GM19372 (cell line): ENCODE data around the gene OR5AS1.
"Not testable (repeated sequence)": the region's sequence is repeated elsewhere in the genome, so short reads cannot be mapped to it uniquely, and the experiment has no call there.

ENCODE experiments used
- ATAC-seq: cut with Tn5 transposase; IDR thresholded peaks from one replicate; pipeline ENCODE4 v1.9.1; 2021; ENCODE audit warnings: mild to moderate bottlenecking, low read depth, moderate library complexity; ENCODE audit not compliant: unreplicated experiment

The OR5AS1 gene

DNA sequence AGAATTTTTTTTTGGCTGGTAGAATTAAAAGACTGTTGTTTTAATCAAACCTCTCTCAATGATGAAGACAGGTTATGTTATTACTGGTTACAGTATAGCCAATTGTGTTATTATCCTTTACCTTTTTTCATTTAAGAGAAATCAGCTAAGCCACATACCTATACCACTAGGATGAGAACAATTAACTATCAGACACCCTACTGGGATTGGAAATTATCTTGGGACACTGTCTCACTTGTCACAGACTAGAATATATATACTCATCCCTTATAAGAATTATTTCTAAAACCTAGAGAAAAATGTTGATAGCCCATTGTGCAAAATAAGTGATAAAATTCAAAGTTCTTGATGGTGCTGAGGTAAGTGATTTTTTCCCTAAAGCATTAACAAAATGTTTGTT is at the start of gene OR5AS1:
OR5AS1 (plus strand) TSS at position 301 of the 400 bp plus-strand sequence. CDS start 2,765 bp downstream, outside the sequence.
- ATAC-seq: no peak

DNA sequence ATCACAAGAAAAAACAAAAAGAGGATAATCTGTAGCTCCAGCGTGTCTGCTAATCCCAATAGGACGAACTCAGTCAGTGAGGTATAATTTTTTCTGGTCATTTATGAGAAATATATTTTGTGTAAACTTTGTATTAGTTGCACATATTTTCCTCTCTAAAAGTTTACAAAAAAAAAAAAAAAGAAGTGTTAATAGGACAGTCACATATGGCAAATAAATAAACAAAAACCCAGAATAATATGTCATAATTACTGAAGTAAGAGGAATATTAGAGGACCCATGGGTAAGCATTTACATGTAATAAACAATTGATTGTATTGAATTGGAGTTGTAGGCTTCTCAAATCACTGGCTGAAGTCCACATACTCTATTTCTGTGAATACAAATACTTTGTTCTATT is 32.9 kb upstream of the OR5AS1 start, which contains the start of gene OR5F1:
OR5F1 (minus strand) TSS at position 101 of the 400 bp plus-strand sequence; CDS start at position 101, 0 bp downstream.
- no peak for ATAC-seq

DNA sequence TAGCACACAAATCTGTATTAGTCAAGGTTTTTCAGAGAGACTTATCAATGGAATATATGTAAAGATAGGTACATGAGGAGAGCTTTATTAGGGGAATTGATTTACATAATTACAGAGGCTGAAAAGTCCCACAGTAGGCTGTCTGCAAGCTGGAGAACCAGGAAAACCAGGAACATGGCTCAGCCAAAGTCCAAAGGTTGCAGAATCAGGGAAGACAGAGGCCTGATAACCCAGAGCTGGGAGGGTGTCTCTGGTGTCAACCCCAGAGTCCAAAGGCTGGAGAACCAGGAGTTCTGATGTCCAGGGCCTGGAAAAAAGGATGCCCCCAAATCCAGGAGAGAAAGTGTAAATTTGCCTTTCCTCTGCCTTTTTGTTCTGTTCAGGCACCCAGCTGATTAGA is 16.7 kb upstream of the OR5AS1 start:
- no peak for ATAC-seq

DNA sequence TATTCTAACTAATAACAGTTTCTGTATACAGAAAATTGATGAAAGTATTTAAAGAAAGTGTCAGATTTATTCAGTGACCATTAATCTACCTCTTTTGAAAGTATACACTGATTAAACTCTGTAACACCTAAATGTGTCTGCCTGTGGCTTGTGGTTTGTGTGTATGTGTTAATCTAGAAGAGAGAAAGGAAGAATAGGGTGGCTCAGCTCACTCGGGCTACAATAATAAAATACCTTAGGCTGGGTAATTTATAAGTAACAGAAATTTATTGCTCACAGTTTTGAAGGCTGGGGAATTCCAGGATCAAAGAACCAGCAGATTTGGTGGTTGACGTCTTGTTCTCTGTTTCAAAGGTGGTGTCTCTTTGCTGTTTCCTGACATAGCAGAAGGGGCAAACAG is 13.6 kb upstream of the OR5AS1 start:
- ATAC-seq: no peak

DNA sequence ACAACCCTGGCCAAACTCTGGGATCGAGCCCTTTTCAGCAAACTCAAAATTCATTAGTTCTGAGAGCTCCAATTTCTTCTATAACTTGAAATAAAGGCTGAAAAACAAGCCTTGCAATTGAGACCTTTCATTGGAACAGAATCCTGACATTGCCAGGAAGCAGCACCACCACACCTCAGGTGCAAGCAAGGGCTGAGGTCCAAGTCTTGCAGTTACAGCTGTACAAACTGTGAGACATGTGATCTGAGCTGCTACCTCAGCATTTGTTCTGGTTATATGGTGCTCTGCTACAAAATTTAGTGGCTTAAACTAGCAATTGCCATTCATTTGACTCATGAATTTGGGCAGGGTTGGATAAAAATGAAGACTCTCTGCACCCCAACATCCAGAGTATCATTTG is 18.1 kb downstream of the OR5AS1 start:
- no peak for ATAC-seq

DNA sequence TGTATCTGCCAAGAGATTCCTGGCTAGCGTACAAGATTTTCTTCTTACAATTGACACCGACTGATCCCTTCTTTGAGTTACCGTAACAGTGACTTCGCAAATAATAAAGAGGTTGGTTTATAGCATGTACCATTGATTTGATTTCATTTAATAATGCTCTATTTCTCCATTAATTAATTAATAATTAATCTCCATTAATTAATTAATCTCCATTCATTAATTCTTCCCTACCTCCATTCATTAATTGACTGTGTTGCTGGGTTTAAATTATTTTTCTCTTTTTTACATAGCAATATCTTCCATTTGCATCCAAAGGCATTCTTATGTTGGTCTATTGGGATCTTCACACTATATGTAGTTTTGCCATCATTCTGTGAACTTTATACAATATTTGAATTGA is 21.0 kb downstream of the OR5AS1 start:
- no peak for ATAC-seq

DNA sequence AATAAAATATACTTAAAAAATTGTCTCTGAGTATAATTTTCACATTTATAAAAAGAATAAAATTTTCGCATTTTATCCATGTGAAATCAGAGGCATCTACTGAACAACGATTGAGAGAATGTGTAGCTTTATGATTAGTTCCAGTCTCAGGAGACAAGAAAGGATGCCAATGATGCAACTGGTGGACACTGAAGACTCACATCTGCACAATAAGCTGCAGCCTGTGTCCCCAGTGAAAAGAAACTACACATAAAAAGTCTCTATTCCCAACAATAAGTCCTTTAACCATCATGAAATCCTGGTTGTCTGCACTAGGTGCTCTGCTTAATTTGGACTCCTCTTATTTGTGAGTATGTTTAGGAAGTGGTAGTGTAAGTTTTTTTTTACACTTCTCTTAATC is 22.0 kb downstream of the OR5AS1 start:
- no peak for ATAC-seq

DNA sequence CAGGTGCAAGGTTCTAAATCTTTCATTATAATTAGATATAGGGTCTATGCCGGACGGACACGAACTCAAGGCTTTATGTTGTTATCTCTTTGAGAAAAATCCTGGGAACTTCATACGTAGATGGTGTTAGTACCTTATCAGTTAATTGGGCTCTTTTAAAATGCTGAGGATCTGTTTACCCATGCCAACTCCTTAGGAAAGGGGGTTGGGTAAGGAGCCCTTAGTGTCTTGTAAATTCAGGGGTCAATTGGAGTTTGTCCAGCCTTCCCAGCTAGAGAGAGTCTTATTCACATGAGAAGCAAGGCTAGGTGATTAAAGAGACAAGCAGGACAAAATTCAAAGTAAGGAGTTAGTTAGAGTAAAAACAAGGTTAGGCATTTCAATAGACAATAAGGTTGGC is 28.9 kb downstream of the OR5AS1 start:
- ATAC-seq: not testable (repeated sequence)

DNA sequence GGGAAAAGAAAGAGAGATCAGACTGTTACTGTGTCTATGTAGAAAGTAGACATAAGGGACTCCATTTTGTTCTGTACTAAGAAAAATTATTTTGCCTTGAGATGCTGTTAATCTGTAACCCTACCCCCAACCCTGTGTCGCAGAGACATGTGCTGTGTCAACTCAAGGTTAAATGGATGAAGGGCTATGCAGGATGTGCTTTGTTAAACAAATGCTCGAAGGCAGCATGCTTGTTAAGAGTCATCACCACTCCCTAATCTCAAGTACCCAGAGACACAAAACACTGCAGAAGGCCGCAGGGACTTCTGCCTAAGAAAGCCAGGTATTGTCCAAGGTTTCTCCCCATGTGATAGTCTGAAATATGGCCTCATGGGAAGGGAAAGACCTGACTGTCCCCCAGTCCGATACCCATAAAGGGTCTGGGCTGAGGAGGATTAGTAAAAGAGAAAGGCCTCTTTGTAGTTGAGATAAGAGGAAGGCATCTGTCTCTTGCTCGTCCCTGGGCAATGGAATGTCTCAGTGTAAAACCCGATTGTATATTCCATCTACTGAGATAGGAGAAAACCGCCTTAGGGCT is 30.3 kb downstream of the OR5AS1 start:
- not testable (repeated sequence) for ATAC-seq

DNA sequence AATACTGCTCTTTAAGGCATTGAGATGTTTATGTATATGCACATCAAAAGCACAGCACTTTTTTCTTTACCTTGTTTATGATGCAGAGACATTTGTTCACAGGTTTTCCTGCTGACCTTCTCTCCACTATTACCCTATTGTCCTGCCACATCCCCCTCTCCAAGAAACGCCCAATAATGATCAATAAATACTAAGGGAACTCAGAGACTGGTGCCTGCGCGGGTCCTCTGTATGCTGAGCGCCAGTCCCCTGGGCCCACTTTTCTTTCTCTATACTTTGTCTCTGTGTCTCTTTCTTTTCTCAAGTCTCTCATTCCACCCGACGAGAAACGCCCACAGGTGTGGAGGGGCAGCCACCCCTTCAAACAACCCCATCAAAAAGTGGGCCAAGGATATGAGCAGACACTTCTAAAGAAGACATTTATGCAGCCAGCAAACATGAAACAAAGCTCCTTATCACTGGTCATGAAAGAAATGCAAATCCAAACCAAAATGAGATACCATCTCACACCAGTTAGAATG is 30.9 kb downstream of the OR5AS1 start:
- not testable (repeated sequence) for ATAC-seq

DNA sequence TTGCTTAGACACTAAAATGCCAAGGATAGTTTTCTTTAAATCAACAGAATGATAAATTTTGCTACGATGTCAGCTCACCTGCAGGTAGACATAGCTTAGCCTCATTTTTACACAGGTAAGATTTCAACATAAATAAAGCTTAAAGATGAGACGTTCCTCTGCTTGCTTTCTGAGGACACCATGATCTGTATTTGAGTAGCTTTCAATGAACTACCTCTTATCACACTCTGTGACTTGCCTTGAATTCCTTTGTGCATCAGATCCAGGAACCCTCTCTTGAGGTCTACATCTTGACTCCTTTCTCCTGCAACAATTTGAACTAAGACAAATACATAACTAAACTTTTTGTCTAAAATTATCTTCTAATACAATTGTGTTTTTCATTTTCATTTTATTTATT is 39.5 kb downstream of the OR5AS1 start:
- ATAC-seq: no peak
